HuH-7 (cell line): ENCODE measurements around the gene GRIK4.
"Not testable (repeated sequence)": the region's sequence is repeated elsewhere in the genome, so short reads cannot be mapped to it uniquely, and the experiment has no call there.

Source experiments
- DNase-seq: peaks from one replicate; pipeline ENCODE4 v3.0.0; 2011; ENCODE audit warnings: low spot score

GRIK4 gene

GRCh38 chr11:120511116-120511819 lies at the start of gene GRIK4:
Gene GRIK4 (plus strand): TSS chr11:120511748. CDS start chr11:120660319, 148,571 bp downstream.
- DNase-seq: peak; percentile 89

GRCh38 chr11:120462825-120463224 lies 48.7 kb upstream of the GRIK4 start:
- no peak for DNase-seq

GRCh38 chr11:120465921-120466534 lies 45.5 kb upstream of the GRIK4 start:
- DNase-seq: no peak

- DNase-seq: no peak
Observed at GRCh38 chr11:120467627-120468026, 43.9 kb upstream of the GRIK4 start.

GRCh38 chr11:120471131-120471530 lies 40.4 kb upstream of the GRIK4 start:
- DNase-seq: no peak

- no peak for DNase-seq
Observed at GRCh38 chr11:120471994-120472393, 39.6 kb upstream of the GRIK4 start.

GRCh38 chr11:120473503-120473902 lies 38.0 kb upstream of the GRIK4 start:
- no peak for DNase-seq

GRCh38 chr11:120482149-120482548 lies 29.4 kb upstream of the GRIK4 start:
- no peak for DNase-seq

GRCh38 chr11:120484722-120485121 lies 26.8 kb upstream of the GRIK4 start:
- DNase-seq: no peak

- no peak for DNase-seq
Observed at GRCh38 chr11:120486138-120486537, 25.4 kb upstream of the GRIK4 start.

- DNase-seq: no peak
Observed at GRCh38 chr11:120489799-120490198, 21.7 kb upstream of the GRIK4 start.

GRCh38 chr11:120492486-120492885 lies 19.1 kb upstream of the GRIK4 start:
- no peak for DNase-seq

- no peak for DNase-seq
Observed at GRCh38 chr11:120494595-120494994, 17.0 kb upstream of the GRIK4 start.

- no peak for DNase-seq
Observed at GRCh38 chr11:120499088-120499487, 12.5 kb upstream of the GRIK4 start.

- DNase-seq: no peak
Observed at GRCh38 chr11:120499859-120500258, 11.7 kb upstream of the GRIK4 start.

GRCh38 chr11:120500414-120501071 lies 11.0 kb upstream of the GRIK4 start:
- DNase-seq: no peak

GRCh38 chr11:120501440-120501839 lies 10.1 kb upstream of the GRIK4 start:
- no peak for DNase-seq

- DNase-seq: no peak
Observed at GRCh38 chr11:120501976-120502755, 9.4 kb upstream of the GRIK4 start.

GRCh38 chr11:120503529-120503928 lies 8.0 kb upstream of the GRIK4 start:
- not testable (repeated sequence) for DNase-seq

- DNase-seq: no peak
Observed at GRCh38 chr11:120505801-120506425, 5.6 kb upstream of the GRIK4 start.

- no peak for DNase-seq
Observed at GRCh38 chr11:120509346-120510053, 2.0 kb upstream of the GRIK4 start.
